ENCODE measurements around the gene IFT88.
A peak's percentile ranks its signal among the peaks of the same experiment; 100 is the strongest.

IFT88 gene

DNA sequence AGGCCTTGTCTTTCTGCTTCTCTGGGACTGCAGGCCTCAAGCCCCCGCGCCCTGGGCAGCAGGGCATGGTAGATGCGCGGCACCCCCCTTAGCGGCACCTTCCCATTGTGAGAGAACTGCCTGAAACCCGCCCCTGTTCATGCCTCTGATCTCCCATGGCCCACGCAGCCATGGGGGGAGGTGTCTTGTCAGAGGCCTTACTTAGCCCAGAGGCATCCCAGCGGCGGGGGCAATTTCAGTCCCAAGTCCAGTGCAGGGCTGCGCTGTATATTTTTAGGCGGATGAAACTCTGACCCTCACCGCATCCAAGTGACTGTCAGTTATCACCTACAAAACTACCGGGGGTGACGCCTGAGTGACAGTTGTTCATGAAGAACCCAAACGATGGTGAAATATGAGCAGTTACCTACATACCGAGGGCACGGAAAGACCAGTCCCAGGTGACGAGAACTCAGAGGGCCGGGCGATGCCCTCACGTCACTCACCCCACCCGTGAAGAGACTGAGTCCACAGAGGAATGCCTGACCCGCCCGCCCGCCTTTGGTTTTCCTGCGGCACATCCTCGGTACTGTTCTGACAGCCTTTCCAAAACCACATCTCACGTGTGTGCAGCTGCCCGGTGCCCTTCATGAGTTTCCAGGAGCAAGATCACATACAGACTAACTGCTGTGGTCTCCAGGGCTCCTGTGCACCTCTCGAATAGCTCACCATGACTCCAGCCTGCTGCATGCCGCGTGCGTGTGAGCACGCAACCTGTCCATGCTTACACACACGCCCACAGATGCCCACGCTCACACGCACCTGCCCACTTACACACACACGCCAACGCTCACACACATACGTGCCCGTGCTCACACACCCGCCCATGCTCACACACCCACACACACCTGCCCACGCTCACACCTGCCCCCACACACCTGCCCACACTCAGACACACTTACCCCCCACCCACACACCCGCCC lies 150.9 kb downstream of the IFT88 start:
- no peak for DNase-seq

- no peak for DNase-seq
Observed at GRCh38 chr13:20718958-20719566, 152.1 kb downstream of the IFT88 start.

DNA sequence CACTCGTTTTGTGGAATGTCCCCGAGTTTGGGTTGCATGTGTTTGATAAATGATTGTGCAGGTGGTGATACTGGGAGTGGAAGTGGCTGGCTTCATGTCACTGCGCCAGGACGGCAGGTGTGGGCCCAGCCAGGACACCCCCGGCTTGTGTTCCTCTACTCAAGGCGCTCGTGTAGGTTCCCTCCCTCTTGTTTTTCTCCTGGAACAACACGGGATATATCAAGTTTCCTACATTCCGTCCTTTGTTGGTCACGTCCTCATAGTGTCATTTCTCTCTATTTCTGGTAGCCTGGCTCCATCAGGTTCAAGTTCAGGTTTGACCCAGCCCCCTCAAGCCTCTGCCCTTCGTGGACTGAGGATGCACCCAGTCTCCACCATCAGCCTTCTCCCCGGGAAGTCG lies 152.8 kb downstream of the IFT88 start:
- DNase-seq: no peak

- no peak for DNase-seq
Observed at GRCh38 chr13:20720499-20720898, 153.5 kb downstream of the IFT88 start.

DNA sequence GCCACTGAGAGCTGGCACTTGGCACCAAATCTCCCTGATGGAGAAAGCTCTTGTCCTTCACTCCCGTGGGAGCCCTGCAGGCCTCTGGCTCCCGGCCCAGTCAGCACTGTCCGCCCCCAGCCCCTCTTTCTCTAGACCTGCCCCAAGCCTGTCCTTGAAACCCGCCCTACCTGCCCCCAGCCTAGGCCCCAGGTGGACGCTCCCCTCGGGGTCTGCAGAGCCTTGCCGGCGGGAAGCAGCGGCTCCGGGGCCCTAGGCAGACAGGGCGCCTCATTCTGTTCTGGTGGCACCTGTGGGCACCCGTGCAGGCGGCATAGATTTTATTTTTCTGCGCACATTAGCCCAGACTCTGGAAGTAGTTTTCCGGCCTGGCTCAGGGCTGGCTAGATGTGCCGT lies 154.1 kb downstream of the IFT88 start:
- DNase-seq: no peak

DNA sequence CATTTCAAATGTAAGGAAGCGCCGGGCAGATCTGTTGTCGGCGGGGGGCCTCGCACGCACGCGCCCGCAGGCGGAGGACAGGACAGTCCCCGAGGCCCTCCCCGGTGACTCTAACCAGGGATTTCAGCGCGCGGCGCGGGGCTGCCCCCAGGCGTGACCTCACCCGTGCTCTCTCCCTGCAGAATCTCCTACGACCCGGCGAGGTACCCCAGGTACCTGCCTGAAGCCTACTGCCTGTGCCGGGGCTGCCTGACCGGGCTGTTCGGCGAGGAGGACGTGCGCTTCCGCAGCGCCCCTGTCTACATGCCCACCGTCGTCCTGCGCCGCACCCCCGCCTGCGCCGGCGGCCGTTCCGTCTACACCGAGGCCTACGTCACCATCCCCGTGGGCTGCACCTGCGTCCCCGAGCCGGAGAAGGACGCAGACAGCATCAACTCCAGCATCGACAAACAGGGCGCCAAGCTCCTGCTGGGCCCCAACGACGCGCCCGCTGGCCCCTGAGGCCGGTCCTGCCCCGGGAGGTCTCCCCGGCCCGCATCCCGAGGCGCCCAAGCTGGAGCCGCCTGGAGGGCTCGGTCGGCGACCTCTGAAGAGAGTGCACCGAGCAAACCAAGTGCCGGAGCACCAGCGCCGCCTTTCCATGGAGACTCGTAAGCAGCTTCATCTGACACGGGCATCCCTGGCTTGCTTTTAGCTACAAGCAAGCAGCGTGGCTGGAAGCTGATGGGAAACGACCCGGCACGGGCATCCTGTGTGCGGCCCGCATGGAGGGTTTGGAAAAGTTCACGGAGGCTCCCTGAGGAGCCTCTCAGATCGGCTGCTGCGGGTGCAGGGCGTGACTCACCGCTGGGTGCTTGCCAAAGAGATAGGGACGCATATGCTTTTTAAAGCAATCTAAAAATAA lies 154.7 kb downstream of the IFT88 start:
- DNase-seq: peak; percentile 73

DNA sequence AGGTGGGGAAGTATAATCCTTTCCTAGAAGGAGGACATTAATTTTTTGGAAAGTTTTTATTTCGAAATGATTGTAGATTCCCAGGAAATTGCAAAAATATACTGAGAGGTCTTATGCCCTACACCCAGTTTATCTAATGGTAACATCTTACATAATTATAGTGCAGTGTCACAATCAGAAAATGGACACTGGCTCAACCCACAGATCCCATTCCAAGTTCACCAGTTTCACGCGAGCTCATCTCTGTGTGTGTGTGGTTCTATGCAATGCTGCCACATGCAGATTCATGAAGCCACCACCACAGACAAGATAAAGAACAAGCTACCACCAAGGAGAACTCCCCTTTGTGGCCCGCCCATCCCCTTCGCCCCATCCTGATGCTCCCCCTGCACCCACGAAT lies 160.9 kb downstream of the IFT88 start:
- peak; percentile 6 for DNase-seq

- no peak for DNase-seq
Observed at GRCh38 chr13:20728579-20729311, 161.8 kb downstream of the IFT88 start.

GRCh38 chr13:20729633-20730585 lies 163.0 kb downstream of the IFT88 start:
- DNase-seq: no peak

DNA sequence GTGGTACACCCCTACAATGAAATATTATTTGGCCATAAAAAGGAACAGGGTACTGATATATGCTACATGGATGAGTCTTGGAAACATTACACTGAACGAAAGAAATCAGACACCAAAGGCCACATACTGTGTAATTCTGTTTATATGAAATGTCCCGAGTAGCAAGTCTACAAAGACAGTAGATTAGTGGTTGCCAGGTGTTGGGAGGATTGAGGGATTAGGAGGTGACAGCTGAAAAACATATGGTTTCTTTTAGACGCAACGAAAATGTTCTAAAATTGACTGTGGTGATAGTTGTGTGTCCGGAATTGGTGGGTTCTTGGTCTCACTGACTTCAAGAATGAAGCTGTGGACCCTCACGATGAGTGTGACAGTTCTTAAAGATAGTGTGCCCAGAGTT lies 171.7 kb downstream of the IFT88 start:
- no peak for DNase-seq

DNA sequence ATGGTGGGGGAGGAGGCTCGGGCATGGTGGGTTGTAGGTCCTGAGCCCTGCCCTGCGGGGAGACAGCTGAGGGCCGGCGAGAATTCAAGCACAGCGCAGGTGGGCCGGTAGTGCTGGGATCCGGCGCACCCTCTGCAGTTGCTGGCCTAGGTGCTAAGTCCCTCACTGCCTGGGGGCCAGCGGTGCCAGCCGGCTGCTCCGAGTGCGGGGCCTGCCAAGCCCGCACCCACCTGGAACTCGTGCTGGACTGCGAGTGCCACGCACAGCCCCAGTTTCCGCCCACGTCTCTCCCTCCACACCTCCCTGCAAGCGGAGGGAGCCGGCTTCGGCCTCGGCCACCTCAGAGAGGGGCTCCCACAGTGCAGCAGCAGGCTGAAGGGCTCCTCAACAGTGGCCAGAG lies 173.1 kb downstream of the IFT88 start:
- DNase-seq: no peak
